GM12874 (cell line): ENCODE results near the gene LHX8.

Source experiments
- CTCF ChIP-seq: IDR thresholded peaks from 2 replicates; pipeline ENCODE4 v1.5.1; 2011; ENCODE audit warnings: low read depth, mild to moderate bottlenecking, control low read depth, low read length, moderate library complexity; ENCODE audit not compliant: insufficient read depth

The LHX8 gene

GRCh38 chr1:75170011-75170410 is 35.8 kb downstream of the LHX8 start:
- no peak for TF ChIP-seq CTCF

GRCh38 chr1:75170981-75171380 is 36.8 kb downstream of the LHX8 start:
- TF ChIP-seq CTCF: no peak

- no peak for TF ChIP-seq CTCF
These were observed 37.7 kb downstream of the LHX8 start for GRCh38 chr1:75171876-75172275.

- TF ChIP-seq CTCF: no peak
These were observed 38.4 kb downstream of the LHX8 start for GRCh38 chr1:75172556-75172955.

GRCh38 chr1:75174031-75174760 is 40.0 kb downstream of the LHX8 start:
- no peak for TF ChIP-seq CTCF

GRCh38 chr1:75188892-75189291 is 54.7 kb downstream of the LHX8 start:
- no peak for TF ChIP-seq CTCF

GRCh38 chr1:75198163-75198562 is 64.0 kb downstream of the LHX8 start:
- TF ChIP-seq CTCF: no peak
